MCF 10A (cell line): ENCODE data around the gene MERTK. TPM values are rescaled to one million over a fixed set of nuclear protein-coding genes. Genes with fewer than 3 reads are reported as not detected.
"Not testable (repeated sequence)": the region's sequence is repeated elsewhere in the genome, so short reads cannot be mapped to it uniquely, and the experiment has no call there.

ENCODE experiments used
- BruUV-seq: library from RNA; stranded (reverse); fragments of 400-500 nt; replicated peaks from 2 replicates; lab custom pipeline; 2021; lab: Mats Ljungman, UMichigan
- CTCF ChIA-PET: fragments of 300-600 bp; sonication (Branson Sonifier 250); formaldehyde crosslinking; extraction: SDS; loops from one replicate; lab custom pipeline; 2021; ENCODE audit warnings: antibody characterized with exemption, inconsistent platforms; lab: Yijun Ruan, JAX
- POLR2A ChIA-PET: fragments of 300-600, 350-650 bp; sonication (Branson Sonifier 250); formaldehyde crosslinking; extraction: SDS; loops from one replicate; lab custom pipeline; 2020; ENCODE audit warnings: antibody characterized with exemption, inconsistent platforms; lab: Yijun Ruan, JAX
- DNase-seq: peaks from one replicate; pipeline ENCODE4 v3.0.0-alpha.2; 2018; ENCODE audit not compliant: unreplicated experiment
- H3K27ac Mint-ChIP-seq: one replicate; pipeline ENCODE4 v1.8.0; 2022; ENCODE audit warnings: mild to moderate bottlenecking, low read depth, mixed read lengths; ENCODE audit not compliant: unreplicated experiment
- H3K27me3 Mint-ChIP-seq: one replicate; pipeline ENCODE4 v1.8.0; 2022; ENCODE audit warnings: mixed read lengths; ENCODE audit not compliant: insufficient read depth, unreplicated experiment
- H3K36me3 Mint-ChIP-seq: one replicate; pipeline ENCODE4 v1.8.0; 2022; ENCODE audit warnings: mild to moderate bottlenecking, moderate library complexity, mixed read lengths; ENCODE audit not compliant: insufficient read depth, unreplicated experiment
- H3K4me1 Mint-ChIP-seq: one replicate; pipeline ENCODE4 v1.8.0; 2022; ENCODE audit warnings: mixed read lengths; ENCODE audit not compliant: insufficient read depth, unreplicated experiment
- H3K4me3 Mint-ChIP-seq: one replicate; pipeline ENCODE4 v1.8.0; 2022; ENCODE audit warnings: mild to moderate bottlenecking, moderate library complexity, mixed read lengths; ENCODE audit not compliant: unreplicated experiment
- H3K9me3 Mint-ChIP-seq: one replicate; pipeline ENCODE4 v1.8.0; 2022; ENCODE audit warnings: mixed read lengths; ENCODE audit not compliant: unreplicated experiment
- CTCF ChIP-seq: fragments of 200-600 bp; IDR thresholded peaks from one replicate; pipeline ENCODE4 v1.8.0; 2022; ENCODE audit warnings: antibody characterized with exemption, mild to moderate bottlenecking; ENCODE audit not compliant: unreplicated experiment
- intact Hi-C: fragments of 100-400 bp; cut with micrococcal nuclease; formaldehyde crosslinking; loops from 2 replicates; pipeline ENCODE4 v1.14.1; 2022
- total RNA-seq: library from RNA; stranded (reverse); gene quantifications from 2 replicates; pipeline ENCODE4 v1.2.3, GENCODE V29; 2022

MERTK gene
- total RNA-seq, 1 experiment from 2014 or later, result 0.19 TPM

GRCh38 chr2:111910609-111911277 is 12.3 kb downstream of the MERTK start:
- TF ChIP-seq CTCF, result no peak
- intact Hi-C loops, result no loop called here
- H3K4me1 Mint-ChIP-seq, result peaks cover 5% of the 10 kb centered on the region
- no peaks in the 10 kb centered on the region for H3K27me3 Mint-ChIP-seq
- CTCF ChIA-PET, result interaction anchor here (0.9 to 1.2 kb wide), 5 partner anchors 10 to 137 kb away, joined by 3 to 6 read pairs (median 3); no protein-coding TSS in a partner anchor
- BruUV-seq, result no TSS peak
- H3K4me3 Mint-ChIP-seq, result no peak overlapping the region
- DNase-seq, result no peak
- H3K36me3 Mint-ChIP-seq, result no peaks in the 10 kb centered on the region
- H3K9me3 Mint-ChIP-seq, result no peaks in the 10 kb centered on the region
- no peak overlapping the region for H3K27ac Mint-ChIP-seq
- POLR2A ChIA-PET, result interaction anchor here (0.6 to 1.8 kb wide), 2 partner anchors 13 to 23 kb away, joined by 3 to 4 read pairs; no protein-coding TSS in a partner anchor

- intact Hi-C loops, POLR2A ChIA-PET, H3K4me1 Mint-ChIP-seq, H3K36me3 Mint-ChIP-seq, H3K27ac Mint-ChIP-seq, H3K9me3 Mint-ChIP-seq, DNase-seq, H3K4me3 Mint-ChIP-seq, H3K27me3 Mint-ChIP-seq, BruUV-seq: not testable (repeated sequence)
- CTCF ChIA-PET, result interaction anchor here (1.1 kb wide), 1 partner anchor 137 kb away, joined by 3 read pairs; no protein-coding TSS in a partner anchor
Measured at GRCh38 chr2:111911295-111911977, 13.0 kb downstream of the MERTK start.

- no peaks in the 10 kb centered on the region for H3K9me3 Mint-ChIP-seq
- no peaks in the 10 kb centered on the region for H3K36me3 Mint-ChIP-seq
- POLR2A ChIA-PET, result no interaction called here
- CTCF ChIA-PET, result no interaction called here
- no peak overlapping the region for H3K27ac Mint-ChIP-seq
- no TSS peak for BruUV-seq
- DNase-seq, result peak; percentile 48
- H3K4me3 Mint-ChIP-seq, result no peak overlapping the region
- no peaks in the 10 kb centered on the region for H3K27me3 Mint-ChIP-seq
- no peak for TF ChIP-seq CTCF
- no peaks in the 10 kb centered on the region for H3K4me1 Mint-ChIP-seq
- intact Hi-C loops, result no loop called here
Measured at GRCh38 chr2:111912547-111912946, 14.1 kb downstream of the MERTK start.

- Mint-ChIP-seq H3K27ac (no peak overlapping the region), H3K4me3 (no peak overlapping the region), H3K27me3 (no peaks in the 10 kb centered on the region), H3K9me3 (no peaks in the 10 kb centered on the region), H3K4me1 (no peaks in the 10 kb centered on the region), H3K36me3 (no peaks in the 10 kb centered on the region)
- ChIA-PET CTCF (no interaction called here), POLR2A (no interaction called here)
- no peak for TF ChIP-seq CTCF
- intact Hi-C loops, result no loop called here
- BruUV-seq, result no TSS peak
- DNase-seq, result no peak
Measured at GRCh38 chr2:111917106-111917505, 18.7 kb downstream of the MERTK start.
